AG09309 (cell line): Measurements from ENCODE around the gene HLX.

Source experiments
- DNase-seq: peaks from one replicate; pipeline ENCODE4 v3.0.0-alpha.2; 2010; ENCODE audit warnings: low read depth
- H3K4me3 ChIP-seq: 2 replicates; pipeline ENCODE4 v1.5.1; 2011; ENCODE audit warnings: mild to moderate bottlenecking, low read depth, low read length, moderate library complexity; ENCODE audit not compliant: control insufficient read depth
- CTCF ChIP-seq: IDR thresholded peaks from 2 replicates; pipeline ENCODE4 v1.5.1; 2011; ENCODE audit warnings: mild to moderate bottlenecking, low read depth, low read length, inconsistent platforms; ENCODE audit not compliant: insufficient read depth, control insufficient read depth; ENCODE audit errors: missing control alignments

The HLX gene

GRCh38 chr1:220905650-220906560, 26.7 kb downstream of the HLX start:
- no peak for DNase-seq
- no peak for TF ChIP-seq CTCF
- no peak overlapping the region for H3K4me3 ChIP-seq

GRCh38 chr1:220906561-220907334, 27.5 kb downstream of the HLX start:
- no peak overlapping the region for H3K4me3 ChIP-seq
- no peak for TF ChIP-seq CTCF
- peak; percentile 41 for DNase-seq

GRCh38 chr1:220908757-220909156, 29.5 kb downstream of the HLX start:
- H3K4me3 ChIP-seq: no peak overlapping the region
- TF ChIP-seq CTCF: peak; percentile 65
- DNase-seq: no peak

GRCh38 chr1:220910021-220910420, 30.8 kb downstream of the HLX start:
- DNase-seq: no peak
- TF ChIP-seq CTCF: no peak
- H3K4me3 ChIP-seq: no peak overlapping the region

GRCh38 chr1:220914283-220915116, 35.3 kb downstream of the HLX start:
- H3K4me3 ChIP-seq: no peak overlapping the region
- DNase-seq: no peak

More at GRCh38 chr1:220914283-220915116, 35.3 kb downstream of the HLX start:
- no peak for TF ChIP-seq CTCF
